Measurements from ENCODE around the gene PPP2R2B.

The PPP2R2B gene

DNA sequence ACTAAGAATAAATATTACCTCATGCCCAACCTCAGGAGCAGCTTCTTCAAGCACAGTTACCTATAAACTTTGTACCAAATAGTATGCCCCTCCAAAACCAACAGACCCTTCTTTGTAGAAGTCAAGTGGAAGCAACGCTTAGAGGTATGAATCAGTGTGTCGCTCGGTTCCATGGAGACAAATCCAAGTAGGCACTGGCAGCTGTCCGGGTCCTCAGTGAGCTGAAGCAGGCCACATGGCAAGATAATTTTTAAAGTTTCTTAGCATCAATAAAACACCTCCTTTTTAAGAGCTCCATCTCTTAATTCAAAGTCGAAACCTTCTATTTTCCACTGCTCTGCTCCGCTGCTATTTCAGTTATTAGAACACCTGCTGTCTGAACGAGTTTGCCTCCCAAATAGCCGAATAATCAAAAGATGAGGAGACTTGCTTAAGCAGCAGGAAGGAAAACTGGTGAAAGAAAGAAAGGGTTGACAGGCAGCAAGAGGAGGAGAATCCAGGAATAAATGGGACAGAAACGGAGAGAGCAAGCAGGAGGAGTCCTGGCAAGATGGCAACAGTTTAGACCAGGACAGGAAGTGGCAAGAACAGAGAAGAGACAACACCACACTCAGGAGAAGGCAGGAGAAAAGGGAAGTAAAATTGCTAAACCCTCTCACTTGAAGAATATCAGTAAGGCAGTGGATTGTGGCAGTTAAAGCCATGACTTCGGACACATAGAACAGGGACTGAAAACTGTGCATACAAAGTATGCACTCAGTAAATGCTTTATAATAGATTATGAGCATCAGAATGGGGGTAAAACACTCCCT lies 65.0 kb downstream of the PPP2R2B start:
- no peak for TF ChIP-seq CTCF (IDR thresholded peaks at IDR 0.05; ENCODE audit: control insufficient read depth, insufficient read depth, low read depth, low read length, missing control alignments)
- H3K4me3 ChIP-seq (ENCODE audit: control insufficient read depth, low read depth, low read length), result no peak overlapping the region
- DNase-seq (ENCODE audit: low read depth), result no peak

DNA sequence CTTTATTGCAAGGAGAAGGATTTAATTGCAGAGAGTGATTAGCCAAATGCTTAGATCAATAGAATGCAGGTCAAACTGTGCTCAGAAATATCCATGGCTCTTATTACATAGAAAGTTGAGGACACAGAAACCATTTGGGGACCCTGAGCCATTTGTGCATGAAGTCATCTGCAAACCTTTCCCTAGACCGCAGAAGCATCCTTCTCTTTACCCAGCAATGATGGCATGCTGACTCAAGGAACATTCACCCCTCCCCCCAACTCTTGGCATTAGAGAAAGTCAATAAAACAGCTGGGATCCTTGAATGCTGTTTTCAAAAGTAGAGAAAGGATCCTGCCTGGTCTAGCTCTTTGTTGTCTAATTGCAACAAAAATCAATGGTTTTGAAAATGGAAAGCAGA lies 73.5 kb downstream of the PPP2R2B start:
- no peak overlapping the region for H3K4me3 ChIP-seq (ENCODE audit: control insufficient read depth, low read depth, low read length)
- no peak for TF ChIP-seq CTCF (IDR thresholded peaks at IDR 0.05; ENCODE audit: control insufficient read depth, insufficient read depth, low read depth, low read length, missing control alignments)
- no peak for DNase-seq (ENCODE audit: low read depth)

GRCh38 chr5:146802945-146803522 lies 75.5 kb downstream of the PPP2R2B start:
- TF ChIP-seq CTCF (IDR thresholded peaks at IDR 0.05; ENCODE audit: control insufficient read depth, insufficient read depth, low read depth, low read length, missing control alignments), result no peak
- no peak for DNase-seq (ENCODE audit: low read depth)
- no peak overlapping the region for H3K4me3 ChIP-seq (ENCODE audit: control insufficient read depth, low read depth, low read length)

DNA sequence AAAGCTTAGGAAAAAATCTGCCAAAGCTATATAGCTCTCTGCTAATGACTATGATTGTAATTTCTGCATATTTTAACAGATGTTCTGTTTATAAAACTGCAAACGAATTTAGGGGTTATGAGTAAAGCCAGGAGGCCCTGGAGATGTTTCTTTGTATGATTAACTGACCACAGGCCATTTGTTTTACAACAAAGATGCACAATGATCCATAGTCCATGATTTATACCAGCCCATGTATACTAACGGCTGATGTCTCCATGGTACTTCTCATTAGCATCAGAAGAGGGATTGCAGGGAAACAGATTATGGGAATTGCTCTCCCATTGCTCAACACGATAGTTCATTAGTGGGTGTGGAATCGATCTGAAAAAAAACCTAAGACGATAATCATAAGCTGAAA lies 78.9 kb downstream of the PPP2R2B start:
- no peak for DNase-seq (ENCODE audit: low read depth)
- no peak for TF ChIP-seq CTCF (IDR thresholded peaks at IDR 0.05; ENCODE audit: control insufficient read depth, insufficient read depth, low read depth, low read length, missing control alignments)

GRCh38 chr5:146799231-146799630 lies 79.3 kb downstream of the PPP2R2B start:
- DNase-seq (ENCODE audit: low read depth), result no peak
- H3K4me3 ChIP-seq (ENCODE audit: control insufficient read depth, low read depth, low read length), result no peak overlapping the region
- TF ChIP-seq CTCF (IDR thresholded peaks at IDR 0.05; ENCODE audit: control insufficient read depth, insufficient read depth, low read depth, low read length, missing control alignments), result no peak

More for the DNA sequence above, 78.9 kb downstream of the PPP2R2B start:
- no peak overlapping the region for H3K4me3 ChIP-seq (ENCODE audit: control insufficient read depth, low read depth, low read length)

DNA sequence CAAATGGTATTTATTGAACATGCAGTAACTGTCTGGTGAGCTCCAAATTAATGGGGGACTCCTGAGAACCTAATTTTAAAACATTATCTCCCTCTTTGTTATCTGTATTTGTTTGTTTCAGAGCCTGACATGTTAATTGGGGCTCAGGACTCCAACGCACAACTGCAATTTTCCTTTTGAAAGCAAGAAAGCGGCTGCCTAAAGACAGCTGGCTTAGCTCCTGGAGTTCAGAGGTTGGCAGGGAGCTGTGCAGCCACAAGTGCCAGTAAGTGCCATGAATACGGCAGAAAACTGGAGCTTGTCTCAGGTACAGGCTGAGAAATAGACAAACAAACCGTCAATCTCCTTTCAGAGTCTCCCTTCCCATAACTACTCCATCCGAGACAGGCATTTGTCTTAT lies 80.9 kb downstream of the PPP2R2B start:
- TF ChIP-seq CTCF (IDR thresholded peaks at IDR 0.05; ENCODE audit: control insufficient read depth, insufficient read depth, low read depth, low read length, missing control alignments), result no peak
- no peak for DNase-seq (ENCODE audit: low read depth)
- no peak overlapping the region for H3K4me3 ChIP-seq (ENCODE audit: control insufficient read depth, low read depth, low read length)

Data from AG09309 (cell line).